NCI-H1930 (cell line): ENCODE measurements around the gene SPAG5.
"Not testable (repeated sequence)": the region's sequence is repeated elsewhere in the genome, so short reads cannot be mapped to it uniquely, and the experiment has no call there.

Source experiments
- DNase-seq, 2 experiments: peaks; one replicate each; lab custom pipeline; 2025; lab: John Stamatoyannopoulos, UW

The SPAG5 gene

GRCh38 chr17:28604031-28604430, 5.2 kb upstream of the SPAG5 start:
- not testable (repeated sequence) for DNase-seq

- DNase-seq = peak in 1 of 2 experiments; percentile 51
Measured at GRCh38 chr17:28599311-28600184, 723 bp upstream of the SPAG5 start.

GRCh38 chr17:28598389-28598788, 436 bp downstream of the SPAG5 start:
- no peak for DNase-seq

GRCh38 chr17:28597606-28598383, 1.0 kb downstream of the SPAG5 start:
- DNase-seq = no peak

- DNase-seq = no peak
Measured at GRCh38 chr17:28592260-28592659, 6.6 kb downstream of the SPAG5 start.

GRCh38 chr17:28585851-28586250, 13.0 kb downstream of the SPAG5 start:
- DNase-seq = no peak

- no peak for DNase-seq
Measured at GRCh38 chr17:28584434-28584833, 14.4 kb downstream of the SPAG5 start.

GRCh38 chr17:28582513-28582912, 16.3 kb downstream of the SPAG5 start:
- DNase-seq = no peak

GRCh38 chr17:28580959-28581358, 17.9 kb downstream of the SPAG5 start:
- DNase-seq = no peak

GRCh38 chr17:28579526-28579925, 19.3 kb downstream of the SPAG5 start:
- DNase-seq = no peak

- no peak for DNase-seq
Measured at GRCh38 chr17:28578246-28579195, 20.3 kb downstream of the SPAG5 start.

GRCh38 chr17:28577466-28577824, 21.4 kb downstream of the SPAG5 start:
- DNase-seq = no peak

- peak; percentile 91 to 97 for DNase-seq
Measured at GRCh38 chr17:28576758-28577465, 21.9 kb downstream of the SPAG5 start, which contains the start of gene ALDOC. Gene ALDOC (minus strand): TSS chr17:28576895. CDS start chr17:28575532, 1,363 bp downstream.

GRCh38 chr17:28576016-28576415, 22.8 kb downstream of the SPAG5 start:
- not testable (repeated sequence) for DNase-seq

- DNase-seq = no peak
Measured at GRCh38 chr17:28575126-28575795, 23.6 kb downstream of the SPAG5 start.

GRCh38 chr17:28574526-28574925, 24.3 kb downstream of the SPAG5 start:
- DNase-seq = no peak

- no peak for DNase-seq
Measured at GRCh38 chr17:28573966-28574480, 24.8 kb downstream of the SPAG5 start.

GRCh38 chr17:28573521-28573920, 25.3 kb downstream of the SPAG5 start:
- DNase-seq = no peak

- DNase-seq = no peak
Measured at GRCh38 chr17:28573040-28573380, 25.8 kb downstream of the SPAG5 start.

GRCh38 chr17:28572259-28573039, 26.4 kb downstream of the SPAG5 start:
- no peak for DNase-seq
